Activated naive CD4-positive, alpha-beta T cell treated with Interleukin-2 at 50 U/mL for 16 hours (primary cell): ENCODE measurements around the gene DUSP22.

ENCODE experiments used
- DNase-seq: peaks from one replicate; pipeline ENCODE4 v3.0.0-alpha.2; 2020

The DUSP22 gene

GRCh38 chr6:353642-354614, 61.6 kb downstream of the DUSP22 start:
- no peak for DNase-seq

- DNase-seq, result no peak
Observed at GRCh38 chr6:354631-355280, 62.5 kb downstream of the DUSP22 start.

- no peak for DNase-seq
Observed at GRCh38 chr6:355373-356208, 63.3 kb downstream of the DUSP22 start.

- DNase-seq, result no peak
Observed at GRCh38 chr6:356828-357251, 64.6 kb downstream of the DUSP22 start.

- DNase-seq, result no peak
Observed at GRCh38 chr6:357261-357790, 65.0 kb downstream of the DUSP22 start.

- DNase-seq, result no peak
Observed at GRCh38 chr6:357791-358341, 65.6 kb downstream of the DUSP22 start.

GRCh38 chr6:358432-358831, 66.1 kb downstream of the DUSP22 start:
- no peak for DNase-seq

- no peak for DNase-seq
Observed at GRCh38 chr6:358847-359246, 66.6 kb downstream of the DUSP22 start.

GRCh38 chr6:359261-360035, 67.2 kb downstream of the DUSP22 start:
- no peak for DNase-seq

- DNase-seq, result no peak
Observed at GRCh38 chr6:360349-360748, 68.1 kb downstream of the DUSP22 start.

- DNase-seq, result no peak
Observed at GRCh38 chr6:360764-361373, 68.6 kb downstream of the DUSP22 start.

- no peak for DNase-seq
Observed at GRCh38 chr6:361411-362132, 69.3 kb downstream of the DUSP22 start.

- DNase-seq, result no peak
Observed at GRCh38 chr6:362231-362923, 70.1 kb downstream of the DUSP22 start.

GRCh38 chr6:362924-363249, 70.6 kb downstream of the DUSP22 start:
- no peak for DNase-seq

- DNase-seq, result no peak
Observed at GRCh38 chr6:363291-363690, 71.0 kb downstream of the DUSP22 start.

GRCh38 chr6:363909-364308, 71.6 kb downstream of the DUSP22 start:
- DNase-seq, result no peak

- DNase-seq, result no peak
Observed at GRCh38 chr6:364609-365540, 72.6 kb downstream of the DUSP22 start.

GRCh38 chr6:365835-366234, 73.5 kb downstream of the DUSP22 start:
- DNase-seq, result no peak
